HEK293T (cell line): Measurements from ENCODE around the gene CILP2.

Experiments
- BHLHE40 ChIP-seq: fragments of 450-650 bp; IDR thresholded peaks from 2 replicates; pipeline ENCODE4 v1.6.1; 2016; ENCODE audit warnings: mild to moderate bottlenecking, moderate library complexity, borderline replicate concordance
- ELF4 ChIP-seq: fragments of 450-650 bp; IDR thresholded peaks from 2 replicates; pipeline ENCODE4 v1.6.1; 2017; ENCODE audit warnings: antibody characterized with exemption

- TF ChIP-seq BHLHE40 (no peak), ELF4 (no peak)
These were observed 4.4 kb downstream of the CILP2 start for GRCh38 chr19:19542507-19542906.
